K562 (cell line): ENCODE results near the gene PRKACA. TPM values are rescaled to one million over a fixed set of nuclear protein-coding genes. Genes with fewer than 3 reads are reported as not detected.

ENCODE experiments used
- ATAC-seq: fragments of 200-7000 bp; cut with Tn5 transposase; 3 replicates; pipeline ENCODE4 v1.9.1; 2020; ENCODE audit warnings: moderate library complexity
- BruUV-seq: library from RNA; stranded (reverse); fragments of 400-500 nt; replicated peaks from 2 replicates; lab custom pipeline; 2021; lab: Mats Ljungman, UMichigan
- CTCF ChIA-PET: fragments of 300-600 bp; formaldehyde crosslinking; extraction: SDS; loops from one replicate; lab custom pipeline; 2021; ENCODE audit warnings: low intra/inter-chr PET ratio; lab: Yijun Ruan, JAX
- POLR2A ChIA-PET: fragments of 300-600, 350-650 bp; sonication (Branson Sonifier 250); formaldehyde crosslinking; extraction: SDS; loops from one replicate; lab custom pipeline; 2021; ENCODE audit warnings: antibody characterized with exemption, inconsistent platforms; lab: Yijun Ruan, JAX
- DNase-seq, 4 experiments: peaks; one replicate each; pipeline versions ENCODE4 v3.0.0 to v3.0.0-alpha.2; 2011 to 2018; ENCODE audit warnings: low spot score in 3 of 4, mixed read lengths in 3 of 4; ENCODE audit errors: extremely low read depth in 1 of 4
- FAIRE-seq: peaks from 2 replicates; lab custom pipeline; 2011; peaks lifted over from hg19 to GRCh38; lab: Jason Lieb, UNC
- H2AFZ ChIP-seq: 2 replicates; pipeline ENCODE4 v1.6.0; 2011; ENCODE audit warnings: low read depth, low read length, control low read depth, inconsistent platforms
- H3K27ac ChIP-seq: fragments of 200-600 bp; 3 replicates; pipeline ENCODE4 v1.8.0; 2011; ENCODE audit warnings: low read depth, mild to moderate bottlenecking, control low read depth, inconsistent platforms, low read length, moderate library complexity, mixed read lengths; ENCODE audit errors: extremely low read depth
- H3K27me3 ChIP-seq, 2 experiments: fragments of 300-600 bp in 1 of 2; 2 replicates in 1 of 2; 3 replicates in 1 of 2; pipeline versions ENCODE4 v1.6.0 to v1.8.0; 2011; ENCODE audit warnings: inconsistent platforms in 2 of 2, low read length in 2 of 2, mild to moderate bottlenecking in 1 of 2, mixed read lengths in 1 of 2, moderate library complexity in 1 of 2; ENCODE audit not compliant: control insufficient read depth in 2 of 2, insufficient read depth in 2 of 2
- H3K36me3 ChIP-seq: fragments of 300-600 bp; 3 replicates; pipeline ENCODE4 v1.8.0; 2011; ENCODE audit warnings: mild to moderate bottlenecking, low read length, inconsistent platforms; ENCODE audit not compliant: control insufficient read depth, insufficient read depth
- H3K4me1 ChIP-seq, 2 experiments: fragments of 200-600 bp in 1 of 2; replicated peaks in 1 of 2; 2 replicates in 1 of 2; 3 replicates in 1 of 2; pipeline versions ENCODE4 v1.5.1 to v1.8.0; 2011; ENCODE audit warnings: inconsistent platforms in 2 of 2, low read length in 2 of 2, mild to moderate bottlenecking in 1 of 2, mixed read lengths in 1 of 2, moderate library complexity in 1 of 2; ENCODE audit not compliant: control insufficient read depth in 2 of 2, insufficient read depth in 2 of 2
- H3K4me2 ChIP-seq: 2 replicates; pipeline ENCODE4 v1.6.1; 2011; ENCODE audit warnings: low read length, control low read depth, inconsistent platforms, mixed read lengths; ENCODE audit not compliant: insufficient read depth
- H3K4me3 ChIP-seq: fragments of 200-600 bp; sonication (generic), shearing (Covaris generic); 2 replicates; pipeline ENCODE4 v1.5.1; 2016; ENCODE audit warnings: control low read depth, inconsistent platforms
- H3K79me2 ChIP-seq: fragments of 200-600 bp; 3 replicates; pipeline ENCODE4 v1.8.0; 2011; ENCODE audit warnings: low read length, inconsistent platforms; ENCODE audit not compliant: control insufficient read depth, insufficient read depth
- H3K9ac ChIP-seq, 2 experiments: 2 replicates each; pipeline versions ENCODE4 v1.6.0 to v1.6.1; 2011; ENCODE audit warnings: low read depth in 2 of 2, low read length in 2 of 2, control low read depth in 1 of 2, inconsistent platforms in 1 of 2, mild to moderate bottlenecking in 1 of 2, mixed read lengths in 1 of 2; ENCODE audit not compliant: insufficient read depth in 1 of 2
- H3K9me1 ChIP-seq: one replicate; pipeline ENCODE4 v1.6.0; 2011; ENCODE audit warnings: inconsistent platforms, mild to moderate bottlenecking, low read length, moderate library complexity; ENCODE audit not compliant: control insufficient read depth, insufficient read depth
- H3K9me3 ChIP-seq: replicated peaks from 2 replicates; pipeline ENCODE4 v1.5.1; 2011; ENCODE audit warnings: low read depth, low read length, inconsistent platforms; ENCODE audit not compliant: control insufficient read depth, insufficient read depth
- H4K20me1 ChIP-seq: replicated peaks from 2 replicates; pipeline ENCODE4 v1.6.1; 2011; ENCODE audit warnings: low read length, inconsistent platforms, mixed read lengths; ENCODE audit not compliant: control insufficient read depth, insufficient read depth
- CBX1 ChIP-seq: sonication (generic); IDR thresholded peaks from 2 replicates; pipeline ENCODE4 v1.6.1; 2016; ENCODE audit warnings: antibody characterized with exemption, low read depth, mild to moderate bottlenecking
- CSDE1 ChIP-seq, 2 experiments: fragments of 450-650 bp; IDR thresholded peaks; 2 replicates each; pipeline ENCODE4 v1.6.1; 2016; ENCODE audit warnings: mild to moderate bottlenecking in 1 of 2
- HDAC2 ChIP-seq: fragments of 450-650 bp; IDR thresholded peaks from 2 replicates; pipeline ENCODE4 v1.6.1; 2016; ENCODE audit warnings: mild to moderate bottlenecking
- JUN ChIP-seq, 2 experiments: sonication (generic) in 1 of 2; formaldehyde crosslinking in 1 of 2; IDR thresholded peaks; 2 replicates each; pipeline versions ENCODE4 v1.6.1 to v1.8.0; 2012 to 2022; ENCODE audit warnings: borderline replicate concordance in 2 of 2, mild to moderate bottlenecking in 2 of 2, improper control_type of control experiment in 1 of 2, low read depth in 1 of 2, low read length in 1 of 2, missing genetic modification reagents in 1 of 2
- SLC30A9 ChIP-seq: fragments of 250-450 bp; sonication (Bioruptor Pico); IDR thresholded peaks from 2 replicates; pipeline ENCODE4 v1.8.0; 2022; ENCODE audit warnings: mild to moderate bottlenecking, moderate library complexity
- TOE1 ChIP-seq, 2 experiments: fragments of 450-650 bp in 1 of 2; sonication (generic) in 1 of 2; formaldehyde crosslinking in 1 of 2; IDR thresholded peaks; 2 replicates each; pipeline versions ENCODE4 v1.7.1 to v1.8.0; 2016 to 2022; ENCODE audit warnings: borderline replicate concordance in 2 of 2, mild to moderate bottlenecking in 2 of 2, antibody characterized with exemption in 1 of 2, inconsistent platforms in 1 of 2, low read depth in 1 of 2, missing genetic modification reagents in 1 of 2, moderate library complexity in 1 of 2
- ZBTB12 ChIP-seq: fragments of 250-450 bp; sonication (Bioruptor Pico); IDR thresholded peaks from 2 replicates; pipeline ENCODE4 v1.4.0; 2020
- ZC3H4 ChIP-seq: sonication (generic); formaldehyde crosslinking; IDR thresholded peaks from 2 replicates; pipeline ENCODE4 v1.9.0; 2021; ENCODE audit warnings: missing genetic modification reagents, borderline replicate concordance
- ZKSCAN1 ChIP-seq: fragments of 150-350 bp; IDR thresholded peaks from 2 replicates; pipeline ENCODE4 v1.6.1; 2016; ENCODE audit warnings: low read depth, low read length
- ZNF140 ChIP-seq: fragments of 250-450 bp; sonication (Bioruptor Pico); IDR thresholded peaks from 2 replicates; pipeline ENCODE4 v1.8.0; 2021; ENCODE audit warnings: moderate library complexity, mild to moderate bottlenecking, inconsistent platforms
- WGBS: fragments of 100-300 bp; shearing (Covaris generic); methylation state at CpG from one replicate; pipeline ENCODE4 v1.1.6; 2016; ENCODE audit warnings: low coverage, mixed read lengths; ENCODE audit not compliant: insufficient coverage; ENCODE audit errors: missing lambda C conversion rate; 5-methylcytosine and 5-hydroxymethylcytosine counted together
- in situ Hi-C: fragments of 300-500 bp; cut with MboI; formaldehyde crosslinking; loops from 4 replicates; pipeline ENCODE4 v1.15.0; 2018; ENCODE audit warnings: inconsistent platforms, mixed read lengths
- intact Hi-C: fragments of 100-400 bp; cut with micrococcal nuclease; formaldehyde crosslinking; loops from 2 replicates; pipeline ENCODE4 v1.14.2; 2022
- polyA plus RNA-seq, 8 experiments: library from polyadenylated mRNA; depleted of rRNA in 4 of 8; stranded (reverse) in 5 of 8; unstranded in 3 of 8; fragments of >200 nt; fragmentation: Nextera tagmentation in 2 of 8; fragmentation: Illumina TruSeq in 1 of 8; extraction: Ambion mirVana in 2 of 8; extraction: Trizol in 1 of 8; gene quantifications; 2 replicates each; pipeline versions ENCODE4 v1.2.1 to v1.2.3, GENCODE V29; 2011 to 2014; ENCODE audit warnings: inconsistent platforms in 1 of 8, missing spikeins in 1 of 8
- total RNA-seq, 7 experiments: library from RNA; depleted of rRNA in 6 of 7; stranded (reverse); fragments of >200 nt in 6 of 7; fragmentation: Illumina TruSeq in 2 of 7; extraction: Trizol in 2 of 7; gene quantifications; 2 replicates each; pipeline versions ENCODE4 v1.2.1 to v1.2.3, GENCODE V29; 2011 to 2021; ENCODE audit warnings: low replicate concordance in 1 of 7

Gene PRKACA
- total and polyA plus RNA-seq, 9 of the 15 experiments (the other 6 are each of a cell fraction or from before 2014, with no cell fraction given), result 1.2 to 63.1 (median 13.0) TPM

- no peak for TF ChIP-seq ZBTB12 (CRISPR knock-in tag)
- no peak for TF ChIP-seq JUN (IDR thresholded peaks at IDR 0.05; ENCODE audit: borderline replicate concordance, low read depth, low read length)
- no peak for TF ChIP-seq JUN (CRISPR knock-in tag; IDR thresholded peaks at IDR 0.05; ENCODE audit: borderline replicate concordance)
- TF ChIP-seq ZC3H4 (CRISPR knock-in tag), result no peak
- TF ChIP-seq HDAC2, result peak; percentile 50; the same call in 1 of the 2 replicates
- no peak for TF ChIP-seq CSDE1 (IDR thresholded peaks at IDR 0.05)
- 0 out of 2 replicates have a peak, but pooled peaks have one; percentile 68 for TF ChIP-seq CBX1
- no peak for TF ChIP-seq SLC30A9 (CRISPR knock-in tag)
- TF ChIP-seq TOE1 (IDR thresholded peaks at IDR 0.05; ENCODE audit: borderline replicate concordance), result no peak
- TF ChIP-seq TOE1 (CRISPR knock-in tag; IDR thresholded peaks at IDR 0.05; ENCODE audit: borderline replicate concordance, low read depth), result no peak
Observed at GRCh38 chr19:14056069-14056666, 61.4 kb downstream of the PRKACA start (continued).

DNA sequence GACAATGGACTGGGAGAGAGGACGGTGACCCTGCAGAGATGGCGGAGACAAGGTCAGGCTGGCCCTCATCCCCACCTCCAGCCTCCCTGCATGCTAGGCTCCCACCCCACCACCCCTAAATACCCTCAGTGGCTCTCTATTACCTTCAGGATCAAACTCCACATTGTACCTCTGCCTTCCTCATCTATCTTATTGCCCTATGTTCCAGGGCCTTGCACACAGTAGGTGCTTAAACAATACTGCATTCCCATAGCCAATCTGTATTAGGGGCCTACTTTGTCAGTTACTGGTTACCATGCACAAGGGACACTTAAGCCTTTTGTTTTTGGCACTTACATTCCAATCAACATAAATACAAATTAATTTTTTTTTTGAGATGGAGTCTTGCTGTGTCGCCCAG is 62.2 kb downstream of the PRKACA start:
- Histone ChIP-seq H3K4me2 (no peak overlapping the region), H3K9me3 (no peaks in the 10 kb centered on the region), H4K20me1 (no peaks in the 10 kb centered on the region), H3K9me1 (no peaks in the 10 kb centered on the region), H3K79me2 (no peaks in the 10 kb centered on the region), H2AFZ (no peak overlapping the region), H3K9ac (no peak overlapping the region), H3K4me1 (peaks cover 23 to 58% of the 10 kb centered on the region in 2 experiments), H3K4me3 (no peak overlapping the region), H3K36me3 (peaks cover 11% of the 10 kb centered on the region; the same call in 1 of the 3 replicates), H3K27ac (no peak overlapping the region), H3K27me3 (no peaks in the 10 kb centered on the region)
- no peak for FAIRE-seq
- no peak for TF ChIP-seq ZNF140 (CRISPR knock-in tag)
- TF ChIP-seq ZKSCAN1, result peak; percentile 86
- peak in 1 of 4 experiments; percentile 3 for DNase-seq
- ChIA-PET POLR2A (interaction anchor here (1.0 kb wide), 1 partner anchor 13 kb away, joined by 4 read pairs; no protein-coding TSS in a partner anchor), CTCF (no interaction called here)
- WGBS, result 59% methylated on average over 3 of the region's 3 CpGs
- BruUV-seq, result no TSS peak
- no peak for ATAC-seq
- intact Hi-C loops, result no loop called here
- in situ Hi-C loops, result loop anchor here (25.0 kb wide), 1 partner anchor 468 kb away; no protein-coding TSS in a partner anchor
